Stimulated activated naive CD8-positive, alpha-beta T cell treated with anti-CD3 and anti-CD28 coated beads, Interleukin-15, Interleukin-2, amounts not matched to agents 100 ng/mL and 50 ng/mL, for 24 hours (primary cell): ENCODE results near the gene DLG2.

Experiments
- H3K27ac Mint-ChIP-seq: one replicate; pipeline ENCODE4 v1.8.0; 2021; ENCODE audit warnings: mild to moderate bottlenecking, mixed read lengths
- H3K27me3 Mint-ChIP-seq: one replicate; pipeline ENCODE4 v1.8.0; 2021; ENCODE audit warnings: mixed read lengths
- H3K36me3 Mint-ChIP-seq: one replicate; pipeline ENCODE4 v1.8.0; 2021; ENCODE audit warnings: low read depth, mixed read lengths
- H3K4me1 Mint-ChIP-seq: one replicate; pipeline ENCODE4 v1.8.0; 2021; ENCODE audit warnings: low read depth, mixed read lengths
- H3K4me3 Mint-ChIP-seq: one replicate; pipeline ENCODE4 v1.8.0; 2021; ENCODE audit warnings: mild to moderate bottlenecking, mixed read lengths
- H3K9me3 Mint-ChIP-seq: one replicate; pipeline ENCODE4 v1.8.0; 2021; ENCODE audit warnings: mixed read lengths

The DLG2 gene

GRCh38 chr11:84407091-84407490 is 1220.1 kb downstream of the DLG2 start:
- Mint-ChIP-seq H3K36me3 (no peaks in the 10 kb centered on the region), H3K27ac (no peak overlapping the region), H3K9me3 (peaks cover 14% of the 10 kb centered on the region), H3K4me1 (no peaks in the 10 kb centered on the region), H3K27me3 (no peaks in the 10 kb centered on the region), H3K4me3 (no peak overlapping the region)

DNA sequence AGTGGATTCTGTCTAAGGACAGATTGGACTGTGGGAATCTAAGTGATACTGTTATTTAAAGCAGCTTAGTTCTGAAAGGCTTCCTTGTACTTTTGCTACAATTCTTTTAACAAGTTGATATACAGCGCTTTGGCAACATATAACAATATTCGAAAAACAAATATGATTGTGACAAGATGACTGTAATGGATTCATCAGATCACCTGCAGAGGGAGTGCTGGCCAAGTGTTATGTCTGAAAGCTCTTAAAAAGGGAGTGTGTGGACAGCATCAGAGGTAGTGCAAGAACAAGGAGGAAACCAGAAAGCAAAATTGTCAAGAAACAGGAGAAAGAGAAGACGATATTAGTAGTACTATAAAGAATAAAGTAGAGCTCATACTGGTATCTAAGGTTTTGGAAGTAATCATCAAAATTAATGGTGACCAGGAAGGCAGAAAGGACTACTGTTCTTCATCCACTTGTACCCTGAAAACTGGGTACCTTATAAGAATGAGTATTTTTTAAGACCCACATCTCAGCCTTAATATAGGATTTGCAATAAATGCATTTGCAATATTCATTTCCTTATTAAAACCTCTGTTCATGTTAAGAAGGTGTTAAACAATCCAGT is 1229.0 kb downstream of the DLG2 start:
- H3K4me1 Mint-ChIP-seq: no peaks in the 10 kb centered on the region
- no peaks in the 10 kb centered on the region for H3K9me3 Mint-ChIP-seq
- H3K27ac Mint-ChIP-seq: no peak overlapping the region
- H3K27me3 Mint-ChIP-seq: no peaks in the 10 kb centered on the region
- H3K36me3 Mint-ChIP-seq: no peaks in the 10 kb centered on the region
- H3K4me3 Mint-ChIP-seq: no peak overlapping the region

DNA sequence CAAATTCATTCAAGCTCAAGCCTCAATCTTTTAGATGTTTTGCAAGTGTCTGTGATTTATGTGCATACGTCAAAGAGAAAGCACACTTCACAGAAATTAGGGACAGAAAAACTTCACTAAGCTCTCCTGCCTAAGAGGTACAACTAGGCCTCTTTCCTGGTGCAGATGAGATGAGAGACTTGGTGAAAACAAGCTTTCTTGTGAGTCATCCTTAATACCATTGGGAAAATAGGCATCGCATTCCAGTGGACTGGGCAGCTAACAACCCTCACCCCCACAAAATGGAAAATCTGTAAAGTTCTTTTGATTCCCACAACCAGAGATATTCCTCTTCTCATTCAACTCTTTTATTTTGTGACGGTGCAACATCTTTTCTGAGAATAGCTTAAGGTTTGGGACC is 1230.6 kb downstream of the DLG2 start:
- Mint-ChIP-seq H3K36me3 (no peaks in the 10 kb centered on the region), H3K4me3 (no peak overlapping the region), H3K27ac (no peak overlapping the region), H3K4me1 (no peaks in the 10 kb centered on the region), H3K9me3 (no peaks in the 10 kb centered on the region), H3K27me3 (no peaks in the 10 kb centered on the region)

GRCh38 chr11:84390441-84391078 is 1236.6 kb downstream of the DLG2 start:
- H3K4me3 Mint-ChIP-seq: no peak overlapping the region
- no peak overlapping the region for H3K27ac Mint-ChIP-seq
- H3K27me3 Mint-ChIP-seq: no peaks in the 10 kb centered on the region
- no peaks in the 10 kb centered on the region for H3K9me3 Mint-ChIP-seq
- H3K36me3 Mint-ChIP-seq: no peaks in the 10 kb centered on the region
- no peaks in the 10 kb centered on the region for H3K4me1 Mint-ChIP-seq

GRCh38 chr11:84389696-84390095 is 1237.4 kb downstream of the DLG2 start:
- no peak overlapping the region for H3K4me3 Mint-ChIP-seq
- no peaks in the 10 kb centered on the region for H3K4me1 Mint-ChIP-seq
- H3K27me3 Mint-ChIP-seq: no peaks in the 10 kb centered on the region
- no peak overlapping the region for H3K27ac Mint-ChIP-seq
- H3K36me3 Mint-ChIP-seq: no peaks in the 10 kb centered on the region
- H3K9me3 Mint-ChIP-seq: no peaks in the 10 kb centered on the region

DNA sequence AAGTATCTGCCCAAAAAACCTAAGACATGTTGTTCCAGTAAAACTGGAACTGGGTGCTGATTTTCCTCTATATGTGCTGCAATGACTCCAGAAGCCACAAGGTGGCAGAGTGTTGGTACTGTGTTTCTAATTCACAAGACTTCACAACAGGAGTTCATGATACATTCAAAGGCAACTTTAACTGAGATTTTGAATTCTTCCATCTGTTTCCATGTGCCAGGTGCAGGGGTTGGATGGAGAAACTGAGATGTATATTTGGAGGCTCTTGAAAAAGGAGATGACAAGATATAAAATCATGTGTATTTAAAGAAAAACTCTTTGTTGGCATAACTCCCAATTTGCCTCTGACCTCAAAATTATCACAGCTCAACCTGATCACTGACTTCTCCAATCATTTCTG is 1242.4 kb downstream of the DLG2 start:
- Mint-ChIP-seq H3K4me1 (no peaks in the 10 kb centered on the region), H3K27ac (no peak overlapping the region), H3K9me3 (no peaks in the 10 kb centered on the region), H3K36me3 (no peaks in the 10 kb centered on the region), H3K4me3 (no peak overlapping the region), H3K27me3 (no peaks in the 10 kb centered on the region)

- no peaks in the 10 kb centered on the region for H3K27me3 Mint-ChIP-seq
- H3K9me3 Mint-ChIP-seq: no peaks in the 10 kb centered on the region
- H3K4me1 Mint-ChIP-seq: no peaks in the 10 kb centered on the region
- H3K4me3 Mint-ChIP-seq: no peak overlapping the region
- H3K36me3 Mint-ChIP-seq: no peaks in the 10 kb centered on the region
- H3K27ac Mint-ChIP-seq: no peak overlapping the region
These were observed 1243.6 kb downstream of the DLG2 start for GRCh38 chr11:84383576-84383975.

GRCh38 chr11:84381666-84382065 is 1245.5 kb downstream of the DLG2 start:
- H3K4me3 Mint-ChIP-seq: no peak overlapping the region
- no peaks in the 10 kb centered on the region for H3K36me3 Mint-ChIP-seq
- H3K27ac Mint-ChIP-seq: no peak overlapping the region
- H3K9me3 Mint-ChIP-seq: no peaks in the 10 kb centered on the region
- H3K27me3 Mint-ChIP-seq: no peaks in the 10 kb centered on the region
- no peaks in the 10 kb centered on the region for H3K4me1 Mint-ChIP-seq

DNA sequence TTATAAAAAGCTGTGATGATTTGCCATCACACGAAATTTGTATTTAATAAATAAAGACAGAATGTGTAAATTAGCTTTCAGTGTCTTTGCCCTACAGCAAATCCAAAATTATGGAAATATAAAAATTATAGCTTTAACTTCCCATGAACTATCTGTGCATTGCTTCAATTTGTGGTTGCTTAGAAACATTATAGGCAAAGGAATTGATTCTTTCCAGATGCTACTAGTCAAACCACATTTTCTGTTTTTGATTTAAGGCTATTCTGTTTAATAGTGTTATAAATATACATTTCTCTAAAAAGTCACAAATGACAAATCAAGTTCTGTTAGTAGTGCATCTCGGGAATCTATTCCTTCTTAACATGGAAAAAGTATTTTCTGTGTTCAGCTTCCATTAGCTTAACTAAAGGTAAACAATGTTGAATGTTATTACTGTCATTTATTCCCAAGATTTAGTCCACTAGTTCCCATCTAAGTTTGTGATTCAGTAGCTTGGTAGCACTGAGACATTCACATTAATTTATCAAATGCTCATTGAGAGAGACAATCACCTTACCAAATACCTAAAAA is 1254.7 kb downstream of the DLG2 start:
- Mint-ChIP-seq H3K4me3 (no peak overlapping the region), H3K27ac (no peak overlapping the region), H3K36me3 (no peaks in the 10 kb centered on the region), H3K4me1 (no peaks in the 10 kb centered on the region), H3K9me3 (peaks cover 7% of the 10 kb centered on the region), H3K27me3 (no peaks in the 10 kb centered on the region)

DNA sequence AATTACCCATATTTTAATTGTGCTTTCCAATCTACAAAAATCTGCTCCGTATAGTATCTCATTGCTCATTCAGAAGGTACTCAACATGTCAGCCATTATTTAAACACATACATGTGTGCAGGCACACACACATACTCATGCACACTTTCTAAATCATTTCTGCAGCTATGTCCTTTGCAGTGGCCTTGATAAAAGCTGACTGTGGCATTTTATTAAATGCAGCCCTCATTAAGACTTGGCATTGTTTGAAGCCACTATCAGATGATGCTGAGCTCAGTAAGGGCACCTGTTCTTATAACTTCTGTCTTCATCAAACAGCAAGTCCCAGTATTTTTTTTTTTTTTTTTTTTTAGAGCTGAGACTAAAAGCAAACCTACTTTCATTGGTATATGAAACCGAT is 1269.1 kb downstream of the DLG2 start:
- Mint-ChIP-seq H3K36me3 (no peaks in the 10 kb centered on the region), H3K4me3 (no peak overlapping the region), H3K4me1 (no peaks in the 10 kb centered on the region), H3K27me3 (no peaks in the 10 kb centered on the region), H3K27ac (no peak overlapping the region), H3K9me3 (peaks cover 12% of the 10 kb centered on the region)

DNA sequence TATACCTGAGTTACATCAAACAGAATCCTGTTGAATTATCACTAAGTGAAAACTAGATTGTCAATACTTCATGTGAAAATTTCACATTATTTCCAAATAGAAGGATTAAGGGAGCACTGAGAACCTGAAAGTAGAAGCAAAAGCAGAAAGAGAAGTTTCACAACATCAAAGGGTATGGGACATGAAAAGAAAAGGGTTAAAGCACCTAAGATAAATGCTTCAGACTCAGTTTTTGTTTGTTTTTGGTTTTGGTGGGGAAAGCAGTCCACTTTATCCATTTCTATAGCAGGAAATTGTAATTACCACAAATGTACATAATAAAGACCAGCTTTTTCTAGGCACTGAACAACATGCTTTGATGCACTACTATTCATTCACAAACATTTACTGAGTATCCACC is 1271.2 kb downstream of the DLG2 start:
- H3K4me1 Mint-ChIP-seq: no peaks in the 10 kb centered on the region
- peaks cover 14% of the 10 kb centered on the region for H3K9me3 Mint-ChIP-seq

GRCh38 chr11:84345597-84345996 is 1281.5 kb downstream of the DLG2 start:
- H3K9me3 Mint-ChIP-seq: peaks cover 20% of the 10 kb centered on the region
- H3K4me1 Mint-ChIP-seq: no peaks in the 10 kb centered on the region
- H3K36me3 Mint-ChIP-seq: no peaks in the 10 kb centered on the region
- no peak overlapping the region for H3K4me3 Mint-ChIP-seq
- no peak overlapping the region for H3K27ac Mint-ChIP-seq
- no peaks in the 10 kb centered on the region for H3K27me3 Mint-ChIP-seq

More for the DNA sequence above, 1271.2 kb downstream of the DLG2 start:
- Mint-ChIP-seq H3K4me3 (no peak overlapping the region), H3K27ac (no peak overlapping the region), H3K36me3 (no peaks in the 10 kb centered on the region), H3K27me3 (no peaks in the 10 kb centered on the region)

- H3K36me3 Mint-ChIP-seq: no peaks in the 10 kb centered on the region
- no peak overlapping the region for H3K27ac Mint-ChIP-seq
- peaks cover 22% of the 10 kb centered on the region for H3K9me3 Mint-ChIP-seq
- H3K4me1 Mint-ChIP-seq: no peaks in the 10 kb centered on the region
- H3K4me3 Mint-ChIP-seq: no peak overlapping the region
- H3K27me3 Mint-ChIP-seq: no peaks in the 10 kb centered on the region
These were observed 1282.1 kb downstream of the DLG2 start for GRCh38 chr11:84345027-84345426.

DNA sequence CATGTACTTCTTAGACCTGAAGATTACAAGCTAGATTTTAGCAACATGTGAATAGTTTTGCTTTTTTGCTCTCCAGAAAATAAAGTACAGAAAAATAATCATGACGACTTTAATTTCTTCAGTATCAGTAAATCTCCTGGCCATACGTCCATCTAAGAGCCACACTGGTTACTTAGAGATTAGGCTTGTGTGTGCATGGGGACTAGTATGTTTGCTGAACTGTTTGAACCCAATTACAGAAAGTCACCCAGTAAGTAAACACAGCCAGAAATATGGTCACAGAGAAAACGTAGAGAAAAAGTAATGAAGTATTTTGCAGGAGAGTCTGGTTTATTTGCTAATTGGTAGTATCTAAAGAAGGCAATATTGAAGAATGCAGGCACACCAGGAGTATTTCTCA is 1287.3 kb downstream of the DLG2 start:
- Mint-ChIP-seq H3K27me3 (no peaks in the 10 kb centered on the region), H3K4me3 (no peak overlapping the region), H3K27ac (no peak overlapping the region), H3K4me1 (no peaks in the 10 kb centered on the region), H3K36me3 (no peaks in the 10 kb centered on the region), H3K9me3 (peaks cover 29% of the 10 kb centered on the region)

DNA sequence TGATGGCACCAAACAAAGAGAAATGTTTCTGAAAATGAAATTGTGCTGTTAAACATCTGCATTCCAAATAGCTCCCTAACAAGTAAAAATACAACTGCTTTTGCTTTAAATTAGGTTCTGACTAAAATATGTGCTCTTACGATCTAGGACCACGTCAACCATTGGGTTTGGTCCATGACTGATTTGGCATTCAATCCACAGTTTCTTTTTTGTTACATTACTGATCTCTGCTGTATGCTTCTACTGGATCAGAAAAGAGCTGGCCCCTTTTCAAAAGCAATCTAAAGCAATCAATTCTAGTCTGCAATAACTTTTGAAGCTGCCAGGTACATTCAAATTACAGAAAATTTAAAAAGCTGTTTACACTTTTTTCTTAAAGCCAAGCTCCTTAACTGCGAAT is 1293.9 kb downstream of the DLG2 start:
- Mint-ChIP-seq H3K36me3 (no peaks in the 10 kb centered on the region), H3K27me3 (no peaks in the 10 kb centered on the region), H3K9me3 (peaks cover 34% of the 10 kb centered on the region), H3K4me1 (no peaks in the 10 kb centered on the region), H3K27ac (no peak overlapping the region), H3K4me3 (no peak overlapping the region)

GRCh38 chr11:84322211-84322610 is 1304.9 kb downstream of the DLG2 start:
- no peak overlapping the region for H3K4me3 Mint-ChIP-seq
- no peak overlapping the region for H3K27ac Mint-ChIP-seq
- no peaks in the 10 kb centered on the region for H3K4me1 Mint-ChIP-seq

More at GRCh38 chr11:84322211-84322610, 1304.9 kb downstream of the DLG2 start:
- Mint-ChIP-seq H3K9me3 (peaks cover 8% of the 10 kb centered on the region), H3K27me3 (no peaks in the 10 kb centered on the region), H3K36me3 (no peaks in the 10 kb centered on the region)
